K562 (cell line): ENCODE results near the gene PRDM16. TPM values are rescaled to one million over a fixed set of nuclear protein-coding genes. Genes with fewer than 3 reads are reported as not detected.

ENCODE experiments used
- ATAC-seq: fragments of 200-7000 bp; cut with Tn5 transposase; 3 replicates; pipeline ENCODE4 v1.9.1; 2020; ENCODE audit warnings: moderate library complexity
- BruUV-seq: library from RNA; stranded (reverse); fragments of 400-500 nt; replicated peaks from 2 replicates; lab custom pipeline; 2021; lab: Mats Ljungman, UMichigan
- CTCF ChIA-PET: fragments of 300-600 bp; formaldehyde crosslinking; extraction: SDS; loops from one replicate; lab custom pipeline; 2021; ENCODE audit warnings: low intra/inter-chr PET ratio; lab: Yijun Ruan, JAX
- POLR2A ChIA-PET: fragments of 300-600, 350-650 bp; sonication (Branson Sonifier 250); formaldehyde crosslinking; extraction: SDS; loops from one replicate; lab custom pipeline; 2021; ENCODE audit warnings: antibody characterized with exemption, inconsistent platforms; lab: Yijun Ruan, JAX
- DNase-seq, 4 experiments: peaks; one replicate each; pipeline versions ENCODE4 v3.0.0 to v3.0.0-alpha.2; 2011 to 2018; ENCODE audit warnings: low spot score in 3 of 4, mixed read lengths in 3 of 4; ENCODE audit errors: extremely low read depth in 1 of 4
- FAIRE-seq: peaks from 2 replicates; lab custom pipeline; 2011; peaks lifted over from hg19 to GRCh38; lab: Jason Lieb, UNC
- H2AFZ ChIP-seq: 2 replicates; pipeline ENCODE4 v1.6.0; 2011; ENCODE audit warnings: low read depth, low read length, control low read depth, inconsistent platforms
- H3K27ac ChIP-seq: fragments of 200-600 bp; 3 replicates; pipeline ENCODE4 v1.8.0; 2011; ENCODE audit warnings: low read depth, mild to moderate bottlenecking, control low read depth, inconsistent platforms, low read length, moderate library complexity, mixed read lengths; ENCODE audit errors: extremely low read depth
- H3K27me3 ChIP-seq, 2 experiments: fragments of 300-600 bp in 1 of 2; 2 replicates in 1 of 2; 3 replicates in 1 of 2; pipeline versions ENCODE4 v1.6.0 to v1.8.0; 2011; ENCODE audit warnings: inconsistent platforms in 2 of 2, low read length in 2 of 2, mild to moderate bottlenecking in 1 of 2, mixed read lengths in 1 of 2, moderate library complexity in 1 of 2; ENCODE audit not compliant: control insufficient read depth in 2 of 2, insufficient read depth in 2 of 2
- H3K36me3 ChIP-seq: fragments of 300-600 bp; 3 replicates; pipeline ENCODE4 v1.8.0; 2011; ENCODE audit warnings: mild to moderate bottlenecking, low read length, inconsistent platforms; ENCODE audit not compliant: control insufficient read depth, insufficient read depth
- H3K4me1 ChIP-seq, 2 experiments: fragments of 200-600 bp in 1 of 2; replicated peaks in 1 of 2; 2 replicates in 1 of 2; 3 replicates in 1 of 2; pipeline versions ENCODE4 v1.5.1 to v1.8.0; 2011; ENCODE audit warnings: inconsistent platforms in 2 of 2, low read length in 2 of 2, mild to moderate bottlenecking in 1 of 2, mixed read lengths in 1 of 2, moderate library complexity in 1 of 2; ENCODE audit not compliant: control insufficient read depth in 2 of 2, insufficient read depth in 2 of 2
- H3K4me2 ChIP-seq: 2 replicates; pipeline ENCODE4 v1.6.1; 2011; ENCODE audit warnings: low read length, control low read depth, inconsistent platforms, mixed read lengths; ENCODE audit not compliant: insufficient read depth
- H3K4me3 ChIP-seq: fragments of 200-600 bp; sonication (generic), shearing (Covaris generic); 2 replicates; pipeline ENCODE4 v1.5.1; 2016; ENCODE audit warnings: control low read depth, inconsistent platforms
- H3K79me2 ChIP-seq: fragments of 200-600 bp; 3 replicates; pipeline ENCODE4 v1.8.0; 2011; ENCODE audit warnings: low read length, inconsistent platforms; ENCODE audit not compliant: control insufficient read depth, insufficient read depth
- H3K9ac ChIP-seq, 2 experiments: 2 replicates each; pipeline versions ENCODE4 v1.6.0 to v1.6.1; 2011; ENCODE audit warnings: low read depth in 2 of 2, low read length in 2 of 2, control low read depth in 1 of 2, inconsistent platforms in 1 of 2, mild to moderate bottlenecking in 1 of 2, mixed read lengths in 1 of 2; ENCODE audit not compliant: insufficient read depth in 1 of 2
- H3K9me1 ChIP-seq: one replicate; pipeline ENCODE4 v1.6.0; 2011; ENCODE audit warnings: inconsistent platforms, mild to moderate bottlenecking, low read length, moderate library complexity; ENCODE audit not compliant: control insufficient read depth, insufficient read depth
- H3K9me3 ChIP-seq: replicated peaks from 2 replicates; pipeline ENCODE4 v1.5.1; 2011; ENCODE audit warnings: low read depth, low read length, inconsistent platforms; ENCODE audit not compliant: control insufficient read depth, insufficient read depth
- H4K20me1 ChIP-seq: replicated peaks from 2 replicates; pipeline ENCODE4 v1.6.1; 2011; ENCODE audit warnings: low read length, inconsistent platforms, mixed read lengths; ENCODE audit not compliant: control insufficient read depth, insufficient read depth
- ARHGAP35 ChIP-seq: fragments of 450-650 bp; IDR thresholded peaks from 2 replicates; pipeline ENCODE4 v1.6.1; 2018; ENCODE audit not compliant: partially characterized antibody
- HCFC1 ChIP-seq: IDR thresholded peaks from 2 replicates; pipeline ENCODE4 v1.6.1; 2012; ENCODE audit warnings: low read depth, low read length, improper control_type of control experiment
- HMG20A ChIP-seq: fragments of 450-650 bp; formaldehyde crosslinking; conservative IDR thresholded peaks from 2 replicates; pipeline ENCODE4 v1.4.0; 2020; ENCODE audit warnings: mild to moderate bottlenecking, mixed read lengths
- HNRNPK ChIP-seq: fragments of 200-400 bp; formaldehyde crosslinking; IDR thresholded peaks from one replicate; pipeline ENCODE4 v1.6.1; 2018; ENCODE audit warnings: mild to moderate bottlenecking, low read depth, low read length; ENCODE audit not compliant: poor library complexity, severe bottlenecking
- KDM4B ChIP-seq, 2 experiments: fragments of 450-650 bp in 1 of 2; sonication (generic) in 1 of 2; IDR thresholded peaks; 2 replicates each; pipeline ENCODE4 v1.6.1; 2016 to 2017; ENCODE audit warnings: borderline replicate concordance in 2 of 2, antibody characterized with exemption in 1 of 2, low read depth in 1 of 2, mild to moderate bottlenecking in 1 of 2
- RB1 ChIP-seq: fragments of 450-650 bp; IDR thresholded peaks from 2 replicates; pipeline ENCODE4 v1.6.1; 2017; ENCODE audit warnings: low read depth, mild to moderate bottlenecking
- SAP30 ChIP-seq: fragments of 200-600 bp; sonication (generic); IDR thresholded peaks from 2 replicates; pipeline ENCODE4 v1.6.1; 2012; ENCODE audit warnings: borderline replicate concordance, low read depth, mild to moderate bottlenecking, moderate library complexity, low read length, control low read depth, inconsistent platforms; ENCODE audit not compliant: insufficient read depth, poor library complexity, severe bottlenecking
- ZNF143 ChIP-seq: sonication (generic); formaldehyde crosslinking; IDR thresholded peaks from 2 replicates; pipeline ENCODE4 v1.9.0; 2022; ENCODE audit warnings: mild to moderate bottlenecking, missing genetic modification reagents
- ZNF212 ChIP-seq: fragments of 450-650 bp; formaldehyde crosslinking; IDR thresholded peaks from 2 replicates; pipeline ENCODE4 v1.4.0; 2020; ENCODE audit warnings: mild to moderate bottlenecking
- ZNF398 ChIP-seq: fragments of 250-450 bp; sonication (Bioruptor Pico); IDR thresholded peaks from 2 replicates; pipeline ENCODE4 v1.8.0; 2021; ENCODE audit warnings: moderate library complexity, mild to moderate bottlenecking, inconsistent platforms
- ZNF583 ChIP-seq: fragments of 250-450 bp; sonication (Bioruptor Pico); IDR thresholded peaks from 2 replicates; pipeline ENCODE4 v1.4.0; 2020
- WGBS: fragments of 100-300 bp; shearing (Covaris generic); methylation state at CpG from one replicate; pipeline ENCODE4 v1.1.6; 2016; ENCODE audit warnings: low coverage, mixed read lengths; ENCODE audit not compliant: insufficient coverage; ENCODE audit errors: missing lambda C conversion rate; 5-methylcytosine and 5-hydroxymethylcytosine counted together
- in situ Hi-C: fragments of 300-500 bp; cut with MboI; formaldehyde crosslinking; loops from 4 replicates; pipeline ENCODE4 v1.15.0; 2018; ENCODE audit warnings: inconsistent platforms, mixed read lengths
- intact Hi-C: fragments of 100-400 bp; cut with micrococcal nuclease; formaldehyde crosslinking; loops from 2 replicates; pipeline ENCODE4 v1.14.2; 2022
- polyA plus RNA-seq, 8 experiments: library from polyadenylated mRNA; depleted of rRNA in 4 of 8; stranded (reverse) in 5 of 8; unstranded in 3 of 8; fragments of >200 nt; fragmentation: Nextera tagmentation in 2 of 8; fragmentation: Illumina TruSeq in 1 of 8; extraction: Ambion mirVana in 2 of 8; extraction: Trizol in 1 of 8; gene quantifications; 2 replicates each; pipeline versions ENCODE4 v1.2.1 to v1.2.3, GENCODE V29; 2011 to 2014; ENCODE audit warnings: inconsistent platforms in 1 of 8, missing spikeins in 1 of 8
- total RNA-seq, 7 experiments: library from RNA; depleted of rRNA in 6 of 7; stranded (reverse); fragments of >200 nt in 6 of 7; fragmentation: Illumina TruSeq in 2 of 7; extraction: Trizol in 2 of 7; gene quantifications; 2 replicates each; pipeline versions ENCODE4 v1.2.1 to v1.2.3, GENCODE V29; 2011 to 2021; ENCODE audit warnings: low replicate concordance in 1 of 7

PRDM16 gene
- total and polyA plus RNA-seq, 9 of the 15 experiments (the other 6 are each of a cell fraction or from before 2014, with no cell fraction given), result 0.10 to 0.27 TPM; not detected in 7

- no peak for ATAC-seq
- in situ Hi-C loops, result no loop called here
- Histone ChIP-seq H3K27ac (no peak overlapping the region), H3K4me2 (no peak overlapping the region)
- TF ChIP-seq HCFC1 (no peak), HNRNPK (no peak), HMG20A (CRISPR knock-in tag) (no peak), RB1 (no peak), ZNF212 (CRISPR knock-in tag) (no peak), SAP30 (no peak), ZNF398 (CRISPR knock-in tag) (no peak), ZNF583 (no peak), KDM4B (IDR thresholded peaks at IDR 0.05; ENCODE audit: borderline replicate concordance in 2 of 2, low read depth in 1 of 2) (no peak), ARHGAP35 (no peak), ZNF143 (CRISPR knock-in tag) (no peak)
- TF ChIP-seq, all 486 proteins: peak for 0
- no peaks in the 10 kb centered on the region for H3K36me3 ChIP-seq
- no TSS peak for BruUV-seq
- peaks cover 3% of the 10 kb centered on the region for H4K20me1 ChIP-seq
- H2AFZ ChIP-seq, result no peak overlapping the region
- peaks cover 55 to 73% of the 10 kb centered on the region in 2 experiments for H3K27me3 ChIP-seq
- H3K79me2 ChIP-seq, result no peaks in the 10 kb centered on the region
- ChIA-PET CTCF (no interaction called here), POLR2A (interaction anchor here (0.6 to 0.8 kb wide), 2 partner anchors 9 to 12 kb away, joined by 3 to 4 read pairs; no protein-coding TSS in a partner anchor)
- no peak overlapping the region for H3K4me3 ChIP-seq
- no peaks in the 10 kb centered on the region for H3K9me3 ChIP-seq
- no peak for FAIRE-seq
- H3K9ac ChIP-seq, result no peak overlapping the region
- H3K4me1 ChIP-seq, result peaks cover 0 to 10% of the 10 kb centered on the region in 2 experiments; a peak in 1 of 5 replicates
- DNase-seq, result no peak
- 2% methylated on average over 9 of the region's 9 CpGs for WGBS
- intact Hi-C loops, result no loop called here
- peaks cover 3% of the 10 kb centered on the region for H3K9me1 ChIP-seq
These were observed 369.7 kb downstream of the PRDM16 start for GRCh38 chr1:3438661-3439180.
